GM12874 (cell line): ENCODE results near the gene SMTNL2.

ENCODE experiments used
- CTCF ChIP-seq: IDR thresholded peaks from 2 replicates; pipeline ENCODE4 v1.5.1; 2011; ENCODE audit warnings: low read depth, mild to moderate bottlenecking, control low read depth, low read length, moderate library complexity; ENCODE audit not compliant: insufficient read depth

The SMTNL2 gene

DNA sequence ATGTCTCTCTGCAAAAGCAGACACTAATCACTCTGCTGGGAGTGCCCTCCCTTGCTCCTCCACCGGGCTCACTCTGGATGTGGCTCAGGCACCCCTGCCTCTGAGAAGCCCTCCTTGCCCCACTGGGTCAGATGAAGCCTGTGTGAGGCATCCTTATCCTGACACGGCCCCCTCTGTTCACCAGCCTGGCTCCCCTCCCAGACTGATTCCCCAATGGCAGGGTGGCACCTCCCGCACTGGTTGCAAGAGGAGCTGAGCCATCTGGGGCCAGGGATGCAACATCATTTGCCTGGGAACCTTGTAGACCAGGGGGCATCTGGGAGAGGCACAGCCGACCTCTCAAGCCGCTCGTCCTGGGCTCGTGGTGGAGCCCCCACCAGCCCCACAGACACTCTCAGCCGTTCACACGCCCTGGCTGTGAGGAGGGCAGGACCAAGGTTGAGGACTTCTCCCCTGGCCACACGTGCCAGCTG, 6.7 kb downstream of the SMTNL2 start:
- no peak for TF ChIP-seq CTCF

DNA sequence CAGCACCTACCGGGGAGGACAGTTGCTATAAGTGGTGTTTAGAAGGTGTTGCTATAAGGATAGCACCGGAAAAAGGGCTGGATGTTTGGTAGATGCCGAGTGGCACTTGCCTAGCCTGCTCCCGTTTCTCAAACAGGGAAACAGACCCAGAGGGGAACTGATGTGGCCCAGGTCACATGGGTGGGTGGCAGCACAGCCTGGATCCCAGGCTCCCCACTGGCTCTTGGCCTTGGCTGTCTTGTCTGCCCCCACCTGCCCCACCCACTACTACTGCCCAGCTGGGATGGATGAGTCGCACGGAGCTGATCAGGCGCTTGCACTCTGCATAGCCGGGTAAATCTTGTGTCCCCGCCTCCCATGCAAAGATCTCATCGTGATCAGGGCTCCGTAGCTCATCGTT, 7.2 kb downstream of the SMTNL2 start:
- TF ChIP-seq CTCF, result no peak

GRCh38 chr17:4592240-4593005, 8.1 kb downstream of the SMTNL2 start:
- TF ChIP-seq CTCF, result no peak

DNA sequence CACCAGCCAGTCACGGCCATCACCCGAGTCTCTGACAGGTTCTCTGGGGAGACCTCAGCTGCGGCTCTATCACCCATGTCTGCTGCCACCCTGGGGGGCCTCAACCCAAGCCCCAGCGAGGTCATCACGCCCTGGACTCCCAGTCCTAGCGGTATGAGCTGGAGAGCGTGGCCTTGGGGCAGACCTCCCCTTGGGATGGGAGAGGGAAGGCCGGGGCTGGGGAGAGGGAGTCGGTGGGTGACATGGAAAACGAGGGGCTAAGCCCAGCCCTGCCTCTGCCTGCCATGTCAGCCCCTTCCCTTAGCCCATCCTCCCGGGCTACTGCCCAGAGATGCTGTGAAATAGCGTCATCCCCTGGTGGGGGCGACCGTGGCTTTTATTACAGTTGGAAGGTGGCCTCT, 8.7 kb downstream of the SMTNL2 start:
- TF ChIP-seq CTCF, result no peak

GRCh38 chr17:4594406-4594805, 10.1 kb downstream of the SMTNL2 start:
- TF ChIP-seq CTCF, result no peak

GRCh38 chr17:4594931-4595684, 10.8 kb downstream of the SMTNL2 start:
- peak; percentile 58 for TF ChIP-seq CTCF

GRCh38 chr17:4596636-4597380, 12.5 kb downstream of the SMTNL2 start:
- TF ChIP-seq CTCF, result no peak
